GM18909 (cell line): ENCODE data around the gene LSG1.
"Not testable (repeated sequence)": the region's sequence is repeated elsewhere in the genome, so short reads cannot be mapped to it uniquely, and the experiment has no call there.

ENCODE experiments used
- ATAC-seq: cut with Tn5 transposase; IDR thresholded peaks from one replicate; pipeline ENCODE4 v1.9.1; 2021; ENCODE audit warnings: mild to moderate bottlenecking; ENCODE audit not compliant: unreplicated experiment, poor library complexity

LSG1 gene

DNA sequence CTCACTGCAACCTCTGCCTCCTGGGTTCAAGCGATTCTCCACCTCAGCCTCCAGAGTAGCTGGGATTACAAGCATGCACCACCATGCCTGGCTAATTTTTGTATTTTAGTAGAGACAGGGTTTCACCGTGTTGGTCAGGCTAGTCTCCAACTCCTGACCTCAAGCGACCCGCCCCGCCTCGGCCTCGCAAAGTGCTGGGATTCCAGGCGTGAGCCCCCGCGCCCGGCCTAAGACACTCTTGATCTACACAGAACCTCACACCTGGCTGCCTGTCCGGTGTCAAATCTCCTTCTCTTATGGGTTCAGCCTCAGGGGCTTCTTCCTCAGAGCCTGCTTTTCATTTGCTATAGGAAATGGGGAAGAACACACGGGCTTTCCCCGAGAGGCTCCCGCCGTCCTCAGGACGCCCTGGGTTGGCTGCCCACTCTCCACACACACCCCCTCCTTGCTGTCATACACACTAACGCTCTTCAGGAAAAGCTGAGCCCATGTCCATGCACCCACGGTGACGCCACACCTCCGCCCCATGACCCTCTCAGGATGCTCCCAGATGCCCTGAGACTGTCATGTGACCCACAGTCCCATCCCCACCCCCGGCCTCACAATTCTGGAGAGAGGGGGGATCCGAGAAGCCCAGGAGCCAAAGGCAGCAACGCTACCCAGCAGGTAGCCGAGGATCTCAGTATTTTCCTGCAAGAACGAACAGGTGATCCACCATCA, 49.2 kb downstream of the LSG1 start:
- ATAC-seq, result no peak

DNA sequence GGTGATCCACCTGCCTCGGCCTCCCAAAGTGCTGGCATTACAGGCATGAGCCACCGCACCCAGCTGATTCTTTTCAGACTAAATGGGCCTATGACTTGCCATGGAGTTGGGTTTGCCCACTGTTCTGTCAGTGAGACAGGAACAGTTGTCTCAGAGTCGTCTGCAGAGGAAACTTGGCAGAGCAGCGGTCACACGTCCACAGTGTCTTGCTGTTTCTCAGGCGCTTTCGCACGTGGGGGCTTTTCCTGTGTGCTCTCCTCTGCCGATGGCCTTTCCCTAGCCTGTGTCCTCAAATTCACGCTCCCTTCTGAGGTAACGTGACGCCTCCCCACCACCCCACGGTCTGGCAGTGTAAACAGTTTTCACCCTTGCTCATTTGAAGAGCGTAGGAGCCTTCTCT, 50.0 kb downstream of the LSG1 start:
- no peak for ATAC-seq

GRCh38 chr3:194620196-194620595, 51.8 kb downstream of the LSG1 start:
- ATAC-seq, result no peak

GRCh38 chr3:194619741-194620140, 52.2 kb downstream of the LSG1 start:
- ATAC-seq, result no peak

DNA sequence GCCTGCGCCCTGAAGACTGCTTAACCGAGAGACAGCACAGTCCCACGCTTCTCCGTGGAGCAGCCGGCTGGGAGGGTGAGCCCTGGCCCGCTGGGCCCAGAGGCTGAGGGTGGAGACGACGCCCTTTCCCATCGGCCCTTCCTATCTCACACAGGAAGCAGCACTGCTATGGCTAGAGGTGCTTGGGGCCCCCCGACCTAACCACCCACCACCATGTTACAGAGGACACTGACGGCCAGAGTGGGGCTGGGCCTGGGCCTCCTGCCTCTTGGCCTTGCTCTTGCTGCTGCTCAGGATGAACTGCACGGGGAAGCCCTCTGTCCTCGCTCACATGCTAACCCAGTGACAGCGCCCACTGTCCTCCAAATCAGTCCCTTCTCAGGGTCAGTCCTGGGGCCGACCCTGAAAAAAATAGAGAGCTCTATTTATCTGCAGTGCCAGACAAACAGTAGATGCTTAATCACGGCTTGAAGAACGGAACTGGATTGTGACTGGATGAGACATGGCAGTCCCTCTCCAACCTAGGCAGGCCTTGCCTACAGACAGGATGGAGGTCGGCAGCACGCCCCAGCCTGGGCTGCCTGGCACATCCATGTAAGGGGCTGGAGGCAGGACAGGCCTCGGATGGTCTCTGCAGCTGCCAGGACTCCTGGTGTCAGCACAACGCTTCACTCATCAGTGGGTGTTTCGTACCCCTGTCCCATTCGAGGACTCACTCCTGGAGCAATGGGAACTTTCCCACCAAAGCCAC, 53.0 kb downstream of the LSG1 start:
- no peak for ATAC-seq

GRCh38 chr3:194617827-194618226, 54.2 kb downstream of the LSG1 start:
- no peak for ATAC-seq

GRCh38 chr3:194617143-194617671, 54.8 kb downstream of the LSG1 start:
- no peak for ATAC-seq

- no peak for ATAC-seq
These were observed 56.8 kb downstream of the LSG1 start for GRCh38 chr3:194615226-194615625.

DNA sequence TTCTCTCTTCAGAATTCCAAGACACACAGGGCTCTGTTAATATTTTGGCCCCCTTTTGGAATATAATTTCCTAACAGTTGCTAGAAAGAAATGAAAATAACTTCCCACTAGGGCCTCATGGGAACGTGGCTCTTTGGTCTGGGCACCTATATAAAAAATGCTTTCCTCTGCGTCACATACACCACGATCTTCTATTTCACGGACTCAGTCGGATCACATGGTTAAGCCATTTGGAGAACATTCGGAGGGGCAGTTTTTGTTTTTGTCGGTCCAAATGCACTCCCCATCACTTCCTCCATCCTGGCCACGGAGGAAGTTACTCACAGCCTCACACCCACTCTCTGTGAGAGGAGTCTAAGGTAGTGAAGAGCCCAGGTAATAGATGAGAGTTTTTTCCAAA, 59.8 kb downstream of the LSG1 start:
- ATAC-seq, result no peak

- ATAC-seq, result no peak
These were observed 61.3 kb downstream of the LSG1 start for GRCh38 chr3:194610689-194611088.

DNA sequence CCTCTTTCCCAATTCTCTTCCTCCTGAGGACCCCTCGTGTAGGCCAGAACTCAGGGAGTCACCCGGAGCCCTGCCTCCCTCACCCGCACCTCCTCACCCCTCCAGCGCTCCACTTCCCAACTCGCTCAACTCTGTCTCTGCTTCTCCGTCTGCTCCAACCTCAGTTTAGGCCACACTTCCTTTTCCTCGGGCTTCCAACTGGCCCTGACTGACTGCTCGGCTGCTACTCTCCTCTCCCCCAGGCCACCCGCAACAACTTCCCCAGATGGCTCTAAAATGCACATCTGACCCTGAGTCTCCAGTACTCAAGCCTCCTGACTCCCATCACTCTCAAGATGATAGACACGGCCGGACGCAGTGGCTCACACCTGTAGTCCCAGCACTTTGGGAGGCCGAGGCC, 62.4 kb downstream of the LSG1 start:
- ATAC-seq, result no peak

DNA sequence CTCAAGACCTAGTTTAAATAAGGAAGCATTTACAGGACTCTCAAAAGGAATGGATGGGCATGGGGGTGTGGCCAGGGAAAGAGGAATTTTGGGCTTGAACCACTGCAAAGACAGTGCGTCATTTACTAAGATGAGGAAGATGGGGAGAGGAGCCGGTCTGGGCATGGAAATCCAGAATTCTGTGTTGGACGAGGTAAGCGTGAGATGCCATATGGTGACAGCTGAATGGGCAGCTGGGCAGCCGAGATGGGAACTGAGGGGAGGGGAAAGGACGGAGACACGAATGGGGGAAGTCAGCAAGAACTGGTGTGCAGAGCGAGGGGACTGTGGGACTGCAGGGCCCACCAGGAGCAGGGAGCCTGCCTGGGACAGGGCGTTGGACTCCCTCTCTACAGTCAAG, 63.0 kb downstream of the LSG1 start:
- ATAC-seq, result no peak

DNA sequence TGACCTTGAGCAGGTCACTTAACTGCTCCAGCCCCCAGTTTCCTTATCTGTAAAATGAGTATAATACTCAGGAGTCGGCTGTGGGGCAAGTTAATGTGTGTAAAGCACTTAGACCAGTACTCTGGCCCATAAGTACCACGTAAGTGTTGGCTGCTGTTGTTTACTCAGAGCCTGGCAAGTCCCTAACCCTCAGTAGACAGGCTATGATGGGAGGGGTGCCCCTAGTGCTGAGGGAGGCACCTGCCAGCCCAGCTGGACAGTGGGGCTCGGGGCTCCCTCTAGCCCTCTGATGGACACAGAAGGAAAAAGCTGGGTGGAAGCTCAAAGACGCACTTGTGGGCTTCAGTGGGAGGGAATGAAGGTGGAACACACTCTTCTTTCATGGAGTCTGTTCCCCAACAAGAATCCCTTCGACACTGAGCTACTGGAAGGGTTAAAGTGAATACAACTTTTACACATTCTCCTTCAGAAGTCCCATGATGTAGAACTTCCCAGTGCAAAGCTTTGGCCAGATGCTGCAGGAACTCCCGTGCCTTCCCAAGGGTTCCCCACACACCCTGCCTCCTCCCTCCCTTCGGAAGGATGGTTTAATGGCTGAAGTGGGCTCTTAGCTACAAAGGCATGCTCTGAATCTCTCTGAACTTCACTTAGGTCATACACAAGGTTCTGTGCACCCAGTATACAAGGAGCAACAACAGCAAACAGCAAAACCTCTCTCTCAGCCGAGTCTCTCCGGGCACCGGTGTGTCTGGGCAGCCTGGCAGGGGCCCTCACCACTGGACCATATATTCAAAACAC, 64.2 kb downstream of the LSG1 start:
- no peak for ATAC-seq

DNA sequence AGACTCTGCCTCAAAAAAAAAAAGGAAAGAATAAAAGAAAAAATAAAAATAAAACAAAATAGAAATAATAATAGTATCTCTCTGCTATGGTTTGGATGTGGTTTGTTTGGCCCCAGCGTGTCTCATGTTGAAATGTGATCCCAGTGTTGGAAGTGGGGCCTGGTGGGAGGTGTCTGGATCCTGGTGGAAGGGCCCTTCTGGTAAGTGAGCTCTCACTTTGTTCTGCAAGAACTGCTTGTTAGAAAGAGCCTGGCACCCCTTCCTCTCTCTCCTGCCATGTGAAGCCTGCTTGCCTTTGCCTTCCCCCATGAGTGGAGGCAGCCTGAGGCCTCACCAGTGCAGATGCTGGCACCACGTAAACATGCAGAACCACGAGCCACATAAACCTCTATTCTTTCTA, 65.0 kb downstream of the LSG1 start:
- no peak for ATAC-seq

DNA sequence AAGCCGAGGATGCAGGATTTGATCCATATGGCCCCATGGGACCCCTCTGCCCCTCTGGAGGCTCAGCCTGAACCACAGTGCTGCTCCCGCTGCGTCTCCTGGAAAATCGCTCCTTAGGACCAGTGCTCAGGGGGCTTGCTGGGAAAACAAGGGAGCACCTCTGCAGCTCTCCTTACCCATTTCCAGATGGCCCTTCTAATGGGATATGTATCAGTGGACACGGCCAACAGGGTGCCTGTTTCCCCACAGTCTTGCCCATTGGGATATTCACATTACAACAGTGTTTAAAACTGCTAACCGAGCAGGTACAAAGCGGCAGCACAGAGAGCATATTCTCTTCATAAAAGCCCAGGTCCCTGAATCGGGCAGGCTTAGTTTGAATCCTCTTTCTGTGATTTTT, 65.8 kb downstream of the LSG1 start:
- no peak for ATAC-seq

DNA sequence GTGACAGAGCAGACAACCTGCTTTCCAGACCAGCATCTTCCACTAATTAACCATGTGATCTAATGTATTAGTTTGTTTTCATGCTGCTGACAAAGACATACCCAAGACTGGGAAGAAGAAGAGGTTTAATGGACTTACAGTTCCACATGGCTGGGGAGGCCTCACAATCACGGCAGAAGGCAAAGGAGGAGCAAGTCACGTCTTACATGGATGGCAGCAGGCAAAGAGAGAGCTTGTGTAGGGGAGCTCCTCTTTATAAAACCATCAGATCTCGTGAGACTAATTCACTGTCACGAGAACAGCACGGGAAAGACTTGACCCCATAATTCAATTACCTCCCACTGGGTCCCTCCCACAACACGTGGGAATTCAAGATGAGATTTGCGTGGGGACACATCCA, 66.7 kb downstream of the LSG1 start:
- ATAC-seq, result not testable (repeated sequence)

GRCh38 chr3:194604837-194605236, 67.2 kb downstream of the LSG1 start:
- no peak for ATAC-seq

DNA sequence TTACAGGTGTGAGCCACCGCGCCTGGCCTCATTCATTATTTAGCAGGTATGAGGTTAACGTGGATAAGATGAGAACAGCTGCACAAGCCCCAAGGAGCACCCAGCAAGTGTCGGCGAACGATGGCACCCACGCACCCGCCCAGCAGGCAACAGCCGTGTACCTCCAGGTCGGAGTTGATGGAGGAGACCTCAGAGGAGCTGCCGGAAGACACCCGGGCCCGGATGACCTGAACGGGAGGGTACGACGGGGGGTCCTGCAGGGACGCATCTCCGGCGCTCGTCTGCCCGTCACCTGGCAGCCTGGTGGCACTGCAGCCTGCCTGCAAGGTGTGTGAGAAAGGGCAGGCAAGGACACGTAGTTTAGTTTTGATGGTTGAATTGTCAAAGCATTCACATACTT, 67.9 kb downstream of the LSG1 start:
- no peak for ATAC-seq

DNA sequence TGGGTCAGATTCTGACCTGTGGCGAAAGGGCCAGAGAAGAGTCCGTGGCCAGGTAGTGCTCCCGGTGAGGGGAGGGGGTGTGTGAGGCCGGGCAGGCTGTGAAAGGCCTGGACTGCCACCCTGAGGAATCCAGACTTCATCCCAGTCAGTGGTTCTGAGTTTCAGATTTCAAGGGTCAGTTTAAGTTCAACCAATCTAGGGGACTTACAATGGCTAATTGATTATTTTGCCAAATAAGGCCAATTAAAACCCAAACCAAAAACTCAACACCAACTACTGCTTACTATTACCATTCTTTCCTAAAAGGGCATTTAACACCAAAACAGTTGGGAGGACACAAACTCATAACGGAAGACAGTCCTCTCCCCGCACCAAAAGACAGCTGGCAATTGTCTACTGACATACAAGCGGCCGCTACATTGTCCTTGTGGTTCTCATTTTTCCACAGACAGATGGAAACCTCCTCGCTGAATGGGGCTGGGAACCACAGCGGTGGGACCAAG, 69.3 kb downstream of the LSG1 start:
- ATAC-seq, result no peak

DNA sequence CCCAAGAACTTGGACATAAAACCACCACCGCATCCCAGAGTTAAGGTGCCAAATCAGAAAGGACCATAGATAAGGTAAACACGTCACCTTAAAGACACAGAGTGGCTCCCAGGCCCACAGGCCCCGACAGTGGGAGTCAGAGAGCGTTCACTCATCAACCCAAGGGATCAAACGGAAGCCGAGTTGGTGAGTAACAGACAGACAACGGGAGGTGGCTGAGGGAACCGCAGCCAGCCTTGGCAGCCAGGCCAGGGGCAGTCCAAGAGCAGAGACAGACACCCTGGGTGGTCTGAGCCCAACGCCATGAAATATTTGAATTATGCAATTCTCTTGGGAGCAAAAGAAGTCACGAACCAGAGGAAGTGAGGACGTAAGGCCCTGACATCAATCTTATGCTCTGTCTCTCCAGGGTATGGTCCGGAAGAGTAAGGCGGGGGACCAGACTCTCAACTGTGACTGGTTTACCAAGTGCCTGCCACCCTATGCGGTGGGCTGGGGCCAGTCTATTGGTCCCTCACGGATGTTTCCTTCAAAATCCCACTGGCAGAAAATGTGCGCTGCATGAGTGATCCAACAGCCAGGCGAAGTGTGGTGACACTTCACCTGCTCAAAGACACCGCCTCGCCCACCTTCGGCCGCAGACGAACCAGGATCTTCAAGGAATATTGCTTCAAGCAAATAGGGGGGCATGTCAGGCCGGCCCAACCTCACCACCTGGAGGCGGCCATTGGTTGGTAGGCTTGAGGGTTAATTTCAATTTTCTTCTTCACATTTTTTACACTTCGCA, 73.0 kb downstream of the LSG1 start:
- no peak for ATAC-seq
